HCT116 (cell line): ENCODE measurements around the gene CAPN9. TPM values are rescaled to one million over a fixed set of nuclear protein-coding genes. Genes with fewer than 3 reads are reported as not detected.

ENCODE experiments used
- ATAC-seq: fragments of 200-7000 bp; cut with Tn5 transposase; 2 replicates; pipeline ENCODE4 v1.9.1; 2020; ENCODE audit warnings: mild to moderate bottlenecking, moderate library complexity
- BruUV-seq: library from RNA; stranded (reverse); fragments of 400-500 nt; replicated peaks from 2 replicates; lab custom pipeline; 2021; lab: Mats Ljungman, UMichigan
- CTCF ChIA-PET: fragments of 300-600 bp; sonication (Branson Sonifier 250); formaldehyde crosslinking; loops from one replicate; lab custom pipeline; 2021; ENCODE audit warnings: antibody characterized with exemption; lab: Charles Lee
- POLR2A ChIA-PET: fragments of 300-600, 350-600 bp; sonication (Branson Sonifier 250); formaldehyde crosslinking; loops from one replicate; lab custom pipeline; 2021; ENCODE audit warnings: antibody characterized with exemption; lab: Charles Lee
- RAD21 ChIA-PET, 2 experiments: fragments of 300-600 bp; sonication (Branson Sonifier 250); formaldehyde crosslinking; loops; one replicate each; lab custom pipeline; 2023; ENCODE audit warnings: low total read pairs in 2 of 2; ENCODE audit not compliant: uncharacterized antibody in 2 of 2, unreplicated experiment in 2 of 2, low non-redundant PET in 1 of 2; lab: Charles Lee
- DNase-seq: peaks from one replicate; pipeline ENCODE4 v3.0.0-alpha.2; 2010; ENCODE audit warnings: low read depth, low spot score
- H2AFZ ChIP-seq: fragments of 200-600 bp; shearing (Covaris generic), sonication (generic); 2 replicates; pipeline ENCODE4 v1.6.1; 2017; ENCODE audit warnings: low read depth, mixed run types, mixed read lengths, antibody characterized with exemption, low read length; ENCODE audit not compliant: poor library complexity, severe bottlenecking
- H3K27ac ChIP-seq: 2 replicates; pipeline ENCODE4 v1.5.1; 2012; ENCODE audit warnings: low read depth, low read length
- H3K27me3 ChIP-seq: fragments of 200-600 bp; sonication (generic); 2 replicates; pipeline ENCODE4 v1.6.1; 2016; ENCODE audit warnings: mixed run types, low read length, mixed read lengths; ENCODE audit not compliant: insufficient read depth
- H3K36me3 ChIP-seq, 2 experiments: fragments of 200-500 bp in 1 of 2; fragments of 200-600 bp in 1 of 2; sonication (Bioruptor generic) in 1 of 2; sonication (generic) in 1 of 2; 2 replicates each; pipeline versions ENCODE4 v1.5.1 to v1.6.1; 2014 to 2016; ENCODE audit warnings: low read length in 2 of 2, inconsistent platforms in 1 of 2, mixed read lengths in 1 of 2, mixed run types in 1 of 2; ENCODE audit not compliant: insufficient read depth in 2 of 2, control insufficient read depth in 1 of 2
- H3K4me1 ChIP-seq, 2 experiments: fragments of 200-600 bp in 1 of 2; sonication (generic) in 1 of 2; 2 replicates each; pipeline versions ENCODE4 v1.5.1 to v1.6.1; 2012 to 2017; ENCODE audit warnings: low read length in 2 of 2, inconsistent platforms in 1 of 2, mild to moderate bottlenecking in 1 of 2, mixed read lengths in 1 of 2, mixed run types in 1 of 2, moderate library complexity in 1 of 2; ENCODE audit not compliant: insufficient read depth in 2 of 2, control insufficient read depth in 1 of 2
- H3K4me2 ChIP-seq: fragments of 200-600 bp; sonication (generic); 2 replicates; pipeline ENCODE4 v1.6.1; 2017; ENCODE audit warnings: mixed run types, low read length, mixed read lengths
- H3K4me3 ChIP-seq, 2 experiments: fragments of 200-600 bp in 1 of 2; sonication (generic) in 1 of 2; replicated peaks in 1 of 2; 2 replicates each; pipeline ENCODE4 v1.5.1; 2011 to 2016; ENCODE audit warnings: low read length in 2 of 2, control low read depth in 1 of 2, low read depth in 1 of 2, mild to moderate bottlenecking in 1 of 2, mixed read lengths in 1 of 2, mixed run types in 1 of 2
- H3K79me2 ChIP-seq: fragments of 200-600 bp; sonication (generic); 2 replicates; pipeline ENCODE4 v1.6.1; 2017; ENCODE audit warnings: mild to moderate bottlenecking, mixed run types, low read length, moderate library complexity, mixed read lengths; ENCODE audit not compliant: insufficient read depth
- H3K9ac ChIP-seq: fragments of 200-600 bp; sonication (generic); 2 replicates; pipeline ENCODE4 v1.6.1; 2016; ENCODE audit warnings: low read length, mixed read lengths
- H3K9me2 ChIP-seq: fragments of 200-600 bp; sonication (generic), shearing (Covaris generic); 2 replicates; pipeline ENCODE4 v1.6.1; 2017; ENCODE audit warnings: mixed run types, mild to moderate bottlenecking, moderate library complexity; ENCODE audit not compliant: insufficient read depth
- H3K9me3 ChIP-seq, 2 experiments: fragments of 200-500 bp in 1 of 2; fragments of 200-600 bp in 1 of 2; sonication (Bioruptor generic) in 1 of 2; sonication (generic) in 1 of 2; 2 replicates each; pipeline ENCODE4 v1.6.1; 2014 to 2017; ENCODE audit warnings: low read length in 2 of 2, mixed read lengths in 2 of 2, inconsistent platforms in 1 of 2, low read depth in 1 of 2, mild to moderate bottlenecking in 1 of 2, mixed run types in 1 of 2, moderate library complexity in 1 of 2; ENCODE audit not compliant: control insufficient read depth in 1 of 2, insufficient read depth in 1 of 2
- H4K20me1 ChIP-seq: fragments of 200-600 bp; sonication (generic), shearing (Covaris generic); 2 replicates; pipeline ENCODE4 v1.6.1; 2017; ENCODE audit warnings: mixed run types, mild to moderate bottlenecking, moderate library complexity; ENCODE audit not compliant: insufficient read depth
- ELF1 ChIP-seq: IDR thresholded peaks from 2 replicates; pipeline ENCODE4 v1.6.1; 2012; ENCODE audit warnings: low read depth, borderline replicate concordance
- EZH2 ChIP-seq: fragments of 200-600 bp; sonication (generic); IDR thresholded peaks from 2 replicates; pipeline ENCODE4 v1.6.1; 2017; ENCODE audit warnings: antibody characterized with exemption, mixed run types
- EZH2phosphoT487 ChIP-seq: fragments of 200-600 bp; IDR thresholded peaks from 2 replicates; pipeline ENCODE4 v1.6.1; 2018; ENCODE audit warnings: antibody characterized with exemption, borderline replicate concordance
- POLR2A ChIP-seq: IDR thresholded peaks from 2 replicates; pipeline ENCODE4 v1.7.0; 2011; ENCODE audit warnings: borderline replicate concordance; ENCODE audit not compliant: insufficient read depth, insufficient read length; ENCODE audit errors: extremely low read depth
- RAD21 ChIP-seq: IDR thresholded peaks from 2 replicates; pipeline ENCODE4 v1.6.1; 2012; ENCODE audit warnings: low read depth, mild to moderate bottlenecking
- SP1 ChIP-seq: IDR thresholded peaks from 2 replicates; pipeline ENCODE4 v1.6.1; 2012; ENCODE audit warnings: low read depth
- SRF ChIP-seq: IDR thresholded peaks from 2 replicates; pipeline ENCODE4 v1.6.1; 2012; ENCODE audit warnings: low read depth
- TCF7L2 ChIP-seq: IDR thresholded peaks from 2 replicates; pipeline ENCODE4 v1.7.0; 2011; ENCODE audit warnings: borderline replicate concordance, inconsistent platforms; ENCODE audit not compliant: insufficient read depth, insufficient read length; ENCODE audit errors: extremely low read depth
- YY1 ChIP-seq: IDR thresholded peaks from 2 replicates; pipeline ENCODE4 v1.6.1; 2011; ENCODE audit warnings: low read length, low read depth, moderate library complexity, mild to moderate bottlenecking; ENCODE audit not compliant: insufficient replicate concordance; ENCODE audit errors: extremely low read depth
- ZFX ChIP-seq: fragments of 450-650 bp; IDR thresholded peaks from 2 replicates; pipeline ENCODE4 v1.6.1; 2017
- intact Hi-C: fragments of 100-400 bp; cut with micrococcal nuclease; formaldehyde crosslinking; loops from 2 replicates; pipeline ENCODE4 v1.10.0; 2022
- total RNA-seq: library from RNA; stranded (reverse); gene quantifications from one replicate; pipeline ENCODE4 v1.2.1, GENCODE V29; 2021; ENCODE audit not compliant: unreplicated experiment
- TF ChIP-seq, protein P1 (sequence below): IDR thresholded peaks from 2 replicates; pipeline ENCODE4 v1.6.1; 2012
- TF ChIP-seq, protein P2 (sequence below), 3 experiments: fragments of 200-600 bp in 1 of 3; sonication (generic) in 1 of 3; IDR thresholded peaks in 2 of 3; conservative IDR thresholded peaks in 1 of 3; 2 replicates each; pipeline ENCODE4 v1.5.1; 2012 to 2017; ENCODE audit warnings: low read depth in 2 of 3, low read length in 2 of 3, antibody characterized with exemption in 1 of 3, borderline replicate concordance in 1 of 3, control low read depth in 1 of 3, mild to moderate bottlenecking in 1 of 3, mixed read lengths in 1 of 3, mixed run types in 1 of 3, moderate library complexity in 1 of 3; ENCODE audit not compliant: insufficient read depth in 1 of 3

The CAPN9 gene
- total RNA-seq, 1 experiment from 2014 or later = not detected

DNA sequence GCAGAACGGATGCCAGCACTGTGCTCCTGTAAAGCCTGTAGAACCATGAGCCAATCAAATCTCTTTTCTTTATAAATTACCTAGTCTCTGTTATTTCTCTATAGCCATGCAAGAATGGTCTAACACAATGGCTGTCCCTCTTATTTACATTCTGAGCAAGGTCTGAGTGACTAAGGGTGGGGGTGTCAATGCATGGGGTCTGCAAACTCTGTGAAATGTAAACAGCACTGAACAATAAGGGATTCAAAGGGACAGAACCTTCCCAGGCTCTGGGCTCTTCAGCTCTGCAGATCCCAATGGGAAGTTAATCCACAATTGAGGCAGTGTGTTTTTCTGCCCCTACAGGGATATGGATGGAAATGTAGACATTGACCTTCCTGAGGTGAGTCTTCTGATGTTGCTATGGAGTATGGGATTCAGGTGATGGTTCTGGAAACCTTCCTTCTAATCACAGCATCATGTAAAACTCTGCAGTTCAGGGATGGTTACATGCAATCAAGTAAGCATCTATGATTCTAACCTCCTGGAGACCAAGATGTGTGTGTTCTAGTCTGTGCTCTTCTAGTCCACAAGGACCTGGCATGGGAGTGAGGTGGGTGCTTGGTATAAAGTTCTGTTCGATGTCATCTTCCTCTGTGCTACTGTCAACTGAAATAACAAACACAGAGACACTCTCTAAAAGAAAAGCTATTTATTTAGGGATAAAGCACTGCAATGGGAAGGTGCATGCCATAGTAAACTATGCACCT is 38.6 kb downstream of the CAPN9 start:
- CTCF ChIA-PET = no interaction called here
- RAD21 ChIA-PET = no interaction called here
- intact Hi-C loops = no loop called here

DNA sequence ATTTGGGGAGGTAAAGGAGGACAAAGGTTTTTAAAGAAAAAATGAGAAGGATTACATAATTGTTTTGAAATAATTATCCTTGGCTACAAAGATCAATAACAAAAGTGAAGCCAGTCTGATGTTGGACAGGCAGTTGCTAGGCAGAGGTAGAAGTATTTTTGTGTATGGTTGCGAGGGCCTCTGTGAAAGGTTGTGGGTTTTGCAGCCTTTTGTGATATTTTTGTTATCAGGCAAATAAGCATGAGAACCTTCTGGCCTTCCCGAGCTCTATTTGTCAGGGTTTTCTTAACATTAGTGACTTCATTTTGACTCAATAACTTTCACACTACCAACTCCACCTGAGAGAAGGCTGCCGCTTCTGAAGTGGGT is 39.2 kb downstream of the CAPN9 start:
- BruUV-seq = no TSS peak
- no peak overlapping the region for H3K4me2 ChIP-seq
- H3K9me2 ChIP-seq = no peaks in the 10 kb centered on the region
- intact Hi-C loops = no loop called here
- TF ChIP-seq, protein P1, sequence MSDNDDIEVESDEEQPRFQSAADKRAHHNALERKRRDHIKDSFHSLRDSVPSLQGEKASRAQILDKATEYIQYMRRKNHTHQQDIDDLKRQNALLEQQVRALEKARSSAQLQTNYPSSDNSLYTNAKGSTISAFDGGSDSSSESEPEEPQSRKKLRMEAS = no peak
- no peak for TF ChIP-seq ZFX
- TF ChIP-seq SP1 = no peak
- no peak for TF ChIP-seq ELF1
- TF ChIP-seq SRF = no peak
- TF ChIP-seq EZH2 = no peak
- TF ChIP-seq EZH2phosphoT487 = no peak
- TF ChIP-seq, protein P2, sequence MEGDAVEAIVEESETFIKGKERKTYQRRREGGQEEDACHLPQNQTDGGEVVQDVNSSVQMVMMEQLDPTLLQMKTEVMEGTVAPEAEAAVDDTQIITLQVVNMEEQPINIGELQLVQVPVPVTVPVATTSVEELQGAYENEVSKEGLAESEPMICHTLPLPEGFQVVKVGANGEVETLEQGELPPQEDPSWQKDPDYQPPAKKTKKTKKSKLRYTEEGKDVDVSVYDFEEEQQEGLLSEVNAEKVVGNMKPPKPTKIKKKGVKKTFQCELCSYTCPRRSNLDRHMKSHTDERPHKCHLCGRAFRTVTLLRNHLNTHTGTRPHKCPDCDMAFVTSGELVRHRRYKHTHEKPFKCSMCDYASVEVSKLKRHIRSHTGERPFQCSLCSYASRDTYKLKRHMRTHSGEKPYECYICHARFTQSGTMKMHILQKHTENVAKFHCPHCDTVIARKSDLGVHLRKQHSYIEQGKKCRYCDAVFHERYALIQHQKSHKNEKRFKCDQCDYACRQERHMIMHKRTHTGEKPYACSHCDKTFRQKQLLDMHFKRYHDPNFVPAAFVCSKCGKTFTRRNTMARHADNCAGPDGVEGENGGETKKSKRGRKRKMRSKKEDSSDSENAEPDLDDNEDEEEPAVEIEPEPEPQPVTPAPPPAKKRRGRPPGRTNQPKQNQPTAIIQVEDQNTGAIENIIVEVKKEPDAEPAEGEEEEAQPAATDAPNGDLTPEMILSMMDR (IDR thresholded peaks at IDR 0.05 in 2 of 3, conservative IDR thresholded peaks at IDR 0.05 in 1 of 3; ENCODE audit: borderline replicate concordance in 1 of 3, insufficient read depth in 1 of 3, low read depth in 2 of 3, low read length in 2 of 3) = no peak
- TF ChIP-seq POLR2A = no peak
- H2AFZ ChIP-seq = no peak overlapping the region
- RAD21 ChIA-PET = no interaction called here
- ATAC-seq = no peak
- DNase-seq = no peak
- H3K4me1 ChIP-seq = no peaks in the 10 kb centered on the region
- H3K27me3 ChIP-seq = peaks cover 7% of the 10 kb centered on the region; the same call in 1 of the 2 replicates
- no peaks in the 10 kb centered on the region for H3K36me3 ChIP-seq
- H3K27ac ChIP-seq = no peak overlapping the region
- H3K79me2 ChIP-seq = no peaks in the 10 kb centered on the region
- POLR2A ChIA-PET = no interaction called here
- CTCF ChIA-PET = no interaction called here
- H3K4me3 ChIP-seq = no peak overlapping the region
- no peaks in the 10 kb centered on the region for H3K9me3 ChIP-seq
- H3K9ac ChIP-seq = no peak overlapping the region
- no peaks in the 10 kb centered on the region for H4K20me1 ChIP-seq

More for the DNA sequence above, 38.6 kb downstream of the CAPN9 start:
- H2AFZ ChIP-seq = no peak overlapping the region
- no peaks in the 10 kb centered on the region for H3K4me1 ChIP-seq
- peaks cover 8% of the 10 kb centered on the region; the same call in 1 of the 2 replicates for H3K27me3 ChIP-seq
- H3K36me3 ChIP-seq = no peaks in the 10 kb centered on the region
- H3K79me2 ChIP-seq = no peaks in the 10 kb centered on the region
- BruUV-seq = no TSS peak
- no peaks in the 10 kb centered on the region for H3K9me3 ChIP-seq
- no peaks in the 10 kb centered on the region for H4K20me1 ChIP-seq
- no peak for TF ChIP-seq YY1
- TF ChIP-seq EZH2phosphoT487 = no peak
- no peak for TF ChIP-seq SRF
- TF ChIP-seq, protein P2 (IDR thresholded peaks at IDR 0.05 in 2 of 3, conservative IDR thresholded peaks at IDR 0.05 in 1 of 3; ENCODE audit: borderline replicate concordance in 1 of 3, insufficient read depth in 1 of 3, low read depth in 2 of 3, low read length in 2 of 3) = no peak
- no peak for TF ChIP-seq RAD21
- no peak for TF ChIP-seq TCF7L2
- H3K27ac ChIP-seq = no peak overlapping the region
- POLR2A ChIA-PET = no interaction called here
- no peak overlapping the region for H3K9ac ChIP-seq
- DNase-seq = no peak
- no peak for ATAC-seq
- H3K4me3 ChIP-seq = no peak overlapping the region
- H3K9me2 ChIP-seq = no peaks in the 10 kb centered on the region
- H3K4me2 ChIP-seq = no peak overlapping the region
